Pancreas (tissue), 10 donors: Measurements from ENCODE around the gene CDH24. TPM values are rescaled to one million over a fixed set of nuclear protein-coding genes. Genes with fewer than 3 reads are reported as not detected.

ENCODE experiments used
- ATAC-seq, 4 donors: fragments of 200-7000 bp; cut with Tn5 transposase; one replicate each; pipeline versions ENCODE4 v1.8.0 to v1.9.1; 2020; ENCODE audit warnings: mild to moderate bottlenecking in 4 of 4, moderate library complexity in 4 of 4
- DNase-seq, 6 donors: peaks; one replicate each; pipeline ENCODE4 v3.0.0-alpha.2; 2020
- FAIRE-seq: peaks from 2 replicates; lab custom pipeline; 2012; peaks lifted over from hg19 to GRCh38; lab: Jason Lieb, UNC
- H3K27ac ChIP-seq, 4 donors: fragments of 200-600 bp; sonication (generic); 1 replicate in 3 of 4; 2 replicates in 1 of 4; pipeline versions ENCODE4 v1.5.0 to v1.8.0; 2020
- H3K27me3 ChIP-seq, 4 donors: fragments of 200-600 bp; one replicate each; pipeline ENCODE4 v1.8.0; 2021
- H3K36me3 ChIP-seq, 3 donors: fragments of 200-600 bp; sonication (generic) in 1 of 3; one replicate each; pipeline versions ENCODE4 v1.5.0 to v1.8.0; 2020 to 2021
- H3K4me1 ChIP-seq, 3 donors: fragments of 200-600 bp; one replicate each; pipeline ENCODE4 v1.8.0; 2021
- H3K4me3 ChIP-seq, 4 donors: fragments of 200-600 bp; sonication (generic) in 2 of 4; one replicate each; pipeline versions ENCODE4 v1.5.0 to v1.8.0; 2020 to 2021
- H3K9me3 ChIP-seq, 4 donors: fragments of 200-600 bp; one replicate each; pipeline ENCODE4 v1.8.0; 2021
- CTCF ChIP-seq, 4 donors: fragments of 200-600 bp; sonication (generic) in 3 of 4; IDR thresholded peaks; one replicate each; pipeline versions ENCODE4 v1.5.0 to v1.8.0; 2021; ENCODE audit warnings: antibody characterized with exemption in 4 of 4
- whole genome bisulfite sequencing, 2 donors: extraction: QIAGEN DNeasy Blood & Tissue Kit; methylation state at CpG; one replicate each; pipeline ENCODE4 v1.1.7; 2013; 5-methylcytosine and 5-hydroxymethylcytosine counted together
- intact Hi-C, 3 donors: fragments of 100-400 bp; cut with DNase I; formaldehyde crosslinking; loops; one replicate each; pipeline versions ENCODE4 v1.11.1 to v1.14.2; 2022
- polyA plus RNA-seq, 2 donors: library from polyadenylated mRNA; stranded (reverse); fragments of 200-250 nt; gene quantifications; one replicate each; pipeline ENCODE4 v1.2.3, GENCODE V29; 2013
- total RNA-seq, 6 donors: library from RNA; stranded (reverse); fragmentation: NEBNext Ultra II Directional in 4 of 6; extraction: Animal tissue kit (Norgen Biotek cat#: 25700) in 4 of 6; gene quantifications; one replicate each; pipeline versions ENCODE4 v1.2.1 to v1.2.4, GENCODE V29; 2021 to 2023
- donor health status: healthy with polysubstance abuse.
- donor health status: DM: no; HTN: no; CAD: no; lungs with moderate emphysema.
- donor health status: DM: no; HTN: no; CAD: no.
- donor health status: control.
- donor health status: control.
- donor health status: Bipolar disorder and iron deficiency.
- donor health status: DM: yes; HTN: yes; CAD: no.
- donor health status: DM: no; HTN: no; CAD: no.
- donor health status: DM: no; HTN: no; CAD: no.
- donor health status: DM: yes; HTN: yes; CAD: no.

CDH24 gene
- total and polyA plus RNA-seq, 8 donors: 0.91 to 11.8 (median 1.6) TPM

- FAIRE-seq: no peak
- intact Hi-C loops: loop anchor here in 1 of 3 donors (5.0 kb wide), 1 partner anchor 45 kb away; no protein-coding TSS in a partner anchor
These were observed 9.8 kb upstream of the CDH24 start for GRCh38 chr14:23066855-23067744.

GRCh38 chr14:23066368-23066767 lies 9.0 kb upstream of the CDH24 start:
- Histone ChIP-seq H3K27ac (no peak overlapping the region), H3K4me1 (peaks cover 0 to 18% (median 7%) of the 10 kb centered on the region in 3 donors), H3K9me3 (no peaks in the 10 kb centered on the region), H3K27me3 (no peaks in the 10 kb centered on the region), H3K36me3 (peaks cover 8 to 57% (median 41%) of the 10 kb centered on the region in 3 donors), H3K4me3 (no peak overlapping the region)
- ATAC-seq (no peak), FAIRE-seq (no peak), DNase-seq (peak in 1 of 6 donors; percentile 7)
- intact Hi-C loops: loop anchor here in 1 of 3 donors (5.0 kb wide), 1 partner anchor 46 kb away; no protein-coding TSS in a partner anchor
- WGBS, 2 donors: 81 to 87% methylated on average over 3 of the region's 3 CpGs
- TF ChIP-seq CTCF (IDR thresholded peaks at IDR 0.05): no peak

More at GRCh38 chr14:23066855-23067744, 9.8 kb upstream of the CDH24 start:
- no peak for TF ChIP-seq CTCF (IDR thresholded peaks at IDR 0.05)
- WGBS, 2 donors: 85 to 88% methylated on average over 20 to 23 of the region's 23 CpGs
- ATAC-seq: no peak
- no peaks in the 10 kb centered on the region for H3K9me3 ChIP-seq
- peaks cover 5 to 21% (median 12%) of the 10 kb centered on the region in 3 donors for H3K4me1 ChIP-seq
- no peaks in the 10 kb centered on the region for H3K27me3 ChIP-seq
- H3K4me3 ChIP-seq: no peak overlapping the region
- no peak overlapping the region for H3K27ac ChIP-seq
- peaks cover 8 to 55% (median 40%) of the 10 kb centered on the region in 3 donors for H3K36me3 ChIP-seq
- DNase-seq: peak in 1 of 6 donors; percentile 15

GRCh38 chr14:23063601-23064000 lies 6.3 kb upstream of the CDH24 start:
- peaks cover 13 to 70% (median 60%) of the 10 kb centered on the region in 3 donors for H3K36me3 ChIP-seq
- H3K9me3 ChIP-seq: no peaks in the 10 kb centered on the region
- H3K27ac ChIP-seq: no peak overlapping the region
- FAIRE-seq (no peak), ATAC-seq (no peak), DNase-seq (no peak)
- H3K4me3 ChIP-seq: no peak overlapping the region
- TF ChIP-seq CTCF (IDR thresholded peaks at IDR 0.05): no peak
- H3K27me3 ChIP-seq: no peaks in the 10 kb centered on the region
- H3K4me1 ChIP-seq: peaks cover 0 to 7% (median 3%) of the 10 kb centered on the region in 3 donors
- intact Hi-C loops: no loop called here
- 85 to 86% methylated on average over 5 of the region's 5 CpGs for WGBS, 2 donors

- WGBS, 2 donors: 44 to 49% methylated on average over 4 of the region's 4 CpGs
- ATAC-seq: peak; percentile 38 to 47 (median 41)
- no peak for FAIRE-seq
- peaks cover 0 to 9% (median 3%) of the 10 kb centered on the region in 3 donors for H3K4me1 ChIP-seq
- peak in 4 of 6 donors; percentile 62 to 75 (median 68) for DNase-seq
- TF ChIP-seq CTCF (IDR thresholded peaks at IDR 0.05): no peak
- no peaks in the 10 kb centered on the region for H3K9me3 ChIP-seq
- intact Hi-C loops: no loop called here
- peak overlapping the region; percentile 46 to 67 (median 58) for H3K27ac ChIP-seq
- no peaks in the 10 kb centered on the region for H3K27me3 ChIP-seq
- no peak overlapping the region for H3K4me3 ChIP-seq
- peaks cover 13 to 57% (median 49%) of the 10 kb centered on the region in 3 donors for H3K36me3 ChIP-seq
These were observed 4.7 kb upstream of the CDH24 start for GRCh38 chr14:23062002-23062401.
